C4-2B (cell line): ENCODE results near the gene MESD.

Experiments
- ZFX ChIP-seq: fragments of 450-650 bp; IDR thresholded peaks from 2 replicates; pipeline ENCODE4 v1.6.1; 2017
- TF ChIP-seq, protein P1 (sequence below): fragments of 450-650 bp; conservative IDR thresholded peaks from 2 replicates; pipeline ENCODE4 v1.5.1; 2017; ENCODE audit warnings: mild to moderate bottlenecking

DNA sequence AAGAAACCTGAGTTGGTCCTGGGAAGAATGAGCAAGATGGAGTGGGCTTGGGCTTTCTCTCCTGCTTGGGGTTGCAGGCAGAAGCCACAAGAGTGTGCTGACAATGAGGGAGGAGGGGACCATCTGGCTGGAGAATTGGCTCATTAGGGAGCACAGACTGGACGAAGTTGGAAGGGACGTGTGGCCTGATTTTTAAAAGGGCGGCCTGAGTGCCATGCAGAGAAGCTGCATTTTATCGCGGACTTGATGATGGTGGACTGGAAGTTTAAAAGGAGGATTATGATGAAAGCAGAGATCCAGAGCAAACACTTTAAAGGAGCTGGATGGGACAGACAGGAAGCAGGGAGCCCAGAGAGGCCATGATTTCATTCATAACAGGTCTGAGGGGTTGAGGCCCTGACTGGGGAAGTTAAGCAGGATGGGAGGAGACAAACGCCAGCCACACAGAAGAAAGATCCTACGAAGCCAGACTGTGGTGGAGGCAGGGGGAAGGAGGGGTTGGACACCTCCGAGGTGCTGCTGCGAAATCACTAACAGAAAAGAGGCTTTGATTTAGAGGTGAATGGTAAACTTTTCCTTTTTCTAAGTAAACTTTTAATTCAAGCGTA, 34.8 kb upstream of the MESD start:
- TF ChIP-seq, protein P1, sequence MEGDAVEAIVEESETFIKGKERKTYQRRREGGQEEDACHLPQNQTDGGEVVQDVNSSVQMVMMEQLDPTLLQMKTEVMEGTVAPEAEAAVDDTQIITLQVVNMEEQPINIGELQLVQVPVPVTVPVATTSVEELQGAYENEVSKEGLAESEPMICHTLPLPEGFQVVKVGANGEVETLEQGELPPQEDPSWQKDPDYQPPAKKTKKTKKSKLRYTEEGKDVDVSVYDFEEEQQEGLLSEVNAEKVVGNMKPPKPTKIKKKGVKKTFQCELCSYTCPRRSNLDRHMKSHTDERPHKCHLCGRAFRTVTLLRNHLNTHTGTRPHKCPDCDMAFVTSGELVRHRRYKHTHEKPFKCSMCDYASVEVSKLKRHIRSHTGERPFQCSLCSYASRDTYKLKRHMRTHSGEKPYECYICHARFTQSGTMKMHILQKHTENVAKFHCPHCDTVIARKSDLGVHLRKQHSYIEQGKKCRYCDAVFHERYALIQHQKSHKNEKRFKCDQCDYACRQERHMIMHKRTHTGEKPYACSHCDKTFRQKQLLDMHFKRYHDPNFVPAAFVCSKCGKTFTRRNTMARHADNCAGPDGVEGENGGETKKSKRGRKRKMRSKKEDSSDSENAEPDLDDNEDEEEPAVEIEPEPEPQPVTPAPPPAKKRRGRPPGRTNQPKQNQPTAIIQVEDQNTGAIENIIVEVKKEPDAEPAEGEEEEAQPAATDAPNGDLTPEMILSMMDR: no peak
- no peak for TF ChIP-seq ZFX
